HG02970 (cell line): ENCODE results near the gene ADAMTS17.

Experiments used
- ATAC-seq: cut with Tn5 transposase; IDR thresholded peaks from one replicate; pipeline ENCODE4 v1.9.1; 2021; ENCODE audit warnings: mild to moderate bottlenecking, moderate library complexity, moderate number of reproducible peaks; ENCODE audit not compliant: unreplicated experiment, low FRiP score

Gene ADAMTS17

GRCh38 chr15:100156201-100156600, 185.6 kb downstream of the ADAMTS17 start:
- no peak for ATAC-seq

GRCh38 chr15:100154338-100154737, 187.4 kb downstream of the ADAMTS17 start:
- ATAC-seq = no peak

- no peak for ATAC-seq
These were observed 189.3 kb downstream of the ADAMTS17 start for GRCh38 chr15:100152463-100152862.

- no peak for ATAC-seq
These were observed 190.9 kb downstream of the ADAMTS17 start for GRCh38 chr15:100150906-100151305.

- no peak for ATAC-seq
These were observed 193.9 kb downstream of the ADAMTS17 start for GRCh38 chr15:100147828-100148227.

GRCh38 chr15:100143378-100143777, 198.4 kb downstream of the ADAMTS17 start:
- no peak for ATAC-seq

GRCh38 chr15:100141311-100142001, 200.3 kb downstream of the ADAMTS17 start:
- ATAC-seq = no peak

- ATAC-seq = no peak
These were observed 201.1 kb downstream of the ADAMTS17 start for GRCh38 chr15:100140527-100141308.

GRCh38 chr15:100134586-100134985, 207.2 kb downstream of the ADAMTS17 start:
- no peak for ATAC-seq

GRCh38 chr15:100134089-100134583, 207.6 kb downstream of the ADAMTS17 start:
- ATAC-seq = no peak

GRCh38 chr15:100133001-100133400, 208.8 kb downstream of the ADAMTS17 start:
- no peak for ATAC-seq

- ATAC-seq = no peak
These were observed 209.5 kb downstream of the ADAMTS17 start for GRCh38 chr15:100132309-100132708.

- ATAC-seq = no peak
These were observed 210.2 kb downstream of the ADAMTS17 start for GRCh38 chr15:100131321-100132224.

- ATAC-seq = no peak
These were observed 212.1 kb downstream of the ADAMTS17 start for GRCh38 chr15:100129677-100130076.

- ATAC-seq = no peak
These were observed 216.2 kb downstream of the ADAMTS17 start for GRCh38 chr15:100125401-100126191.

GRCh38 chr15:100124936-100125335, 216.8 kb downstream of the ADAMTS17 start:
- no peak for ATAC-seq

- ATAC-seq = no peak
These were observed 217.4 kb downstream of the ADAMTS17 start for GRCh38 chr15:100124361-100124760.

GRCh38 chr15:100123611-100124010, 218.2 kb downstream of the ADAMTS17 start:
- ATAC-seq = no peak

- no peak for ATAC-seq
These were observed 220.5 kb downstream of the ADAMTS17 start for GRCh38 chr15:100121285-100121684.

GRCh38 chr15:100120111-100120510, 221.7 kb downstream of the ADAMTS17 start:
- no peak for ATAC-seq
